ENCODE measurements around the gene FGFR4.

Gene FGFR4

DNA sequence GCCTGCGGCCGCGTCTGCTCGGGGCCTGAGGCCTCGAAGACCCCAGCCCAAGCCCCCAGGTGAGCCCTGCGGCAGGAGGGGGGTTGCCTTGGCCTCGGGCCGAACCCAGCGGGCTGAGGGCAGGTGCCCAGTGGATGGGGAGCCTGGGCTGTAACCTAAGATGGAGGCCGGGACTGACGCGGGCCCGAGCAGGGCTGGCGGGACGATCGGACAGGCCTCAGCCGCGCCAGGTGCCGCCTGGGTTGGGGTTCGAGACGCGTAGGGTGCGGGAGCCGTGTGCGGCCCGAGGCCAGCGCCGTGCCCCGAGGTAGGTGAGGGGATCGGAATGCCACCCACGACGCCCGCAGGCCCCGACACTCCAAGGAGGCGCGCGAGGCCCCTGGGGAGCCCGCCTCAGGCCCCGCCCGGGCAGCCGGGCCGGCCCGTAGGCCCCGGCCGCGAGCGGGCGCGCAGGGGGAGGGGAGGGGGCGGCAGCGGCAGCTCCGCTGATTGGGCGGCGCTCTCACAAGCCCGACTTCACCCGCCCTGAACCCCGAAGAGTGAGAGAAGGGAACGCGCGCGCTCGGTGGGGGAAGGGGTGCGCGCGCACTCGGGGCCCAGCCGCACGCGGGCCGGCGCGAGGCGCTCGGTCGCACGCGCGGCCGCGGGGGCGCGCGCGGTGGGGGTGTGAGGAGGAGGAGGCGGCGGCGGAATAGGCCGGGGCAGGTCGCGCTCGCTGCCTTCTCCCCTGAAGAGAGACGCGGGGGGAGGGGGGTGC, 46.6 kb downstream of the FGFR4 start, which contains the start of gene NSD1:
Gene NSD1, plus strand, starts transcription at position 678 of the 757 bp plus-strand sequence. CDS start 1,331 bp downstream, outside the sequence.
- TF ChIP-seq, protein P1, sequence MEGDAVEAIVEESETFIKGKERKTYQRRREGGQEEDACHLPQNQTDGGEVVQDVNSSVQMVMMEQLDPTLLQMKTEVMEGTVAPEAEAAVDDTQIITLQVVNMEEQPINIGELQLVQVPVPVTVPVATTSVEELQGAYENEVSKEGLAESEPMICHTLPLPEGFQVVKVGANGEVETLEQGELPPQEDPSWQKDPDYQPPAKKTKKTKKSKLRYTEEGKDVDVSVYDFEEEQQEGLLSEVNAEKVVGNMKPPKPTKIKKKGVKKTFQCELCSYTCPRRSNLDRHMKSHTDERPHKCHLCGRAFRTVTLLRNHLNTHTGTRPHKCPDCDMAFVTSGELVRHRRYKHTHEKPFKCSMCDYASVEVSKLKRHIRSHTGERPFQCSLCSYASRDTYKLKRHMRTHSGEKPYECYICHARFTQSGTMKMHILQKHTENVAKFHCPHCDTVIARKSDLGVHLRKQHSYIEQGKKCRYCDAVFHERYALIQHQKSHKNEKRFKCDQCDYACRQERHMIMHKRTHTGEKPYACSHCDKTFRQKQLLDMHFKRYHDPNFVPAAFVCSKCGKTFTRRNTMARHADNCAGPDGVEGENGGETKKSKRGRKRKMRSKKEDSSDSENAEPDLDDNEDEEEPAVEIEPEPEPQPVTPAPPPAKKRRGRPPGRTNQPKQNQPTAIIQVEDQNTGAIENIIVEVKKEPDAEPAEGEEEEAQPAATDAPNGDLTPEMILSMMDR (IDR thresholded peaks at IDR 0.05; ENCODE audit: borderline replicate concordance, insufficient read depth, low read depth, low read length), result no peak
- peak within 1 kb of the TSS; percentile 93 for H3K4me3 ChIP-seq (ENCODE audit: low read depth, low read length)

DNA sequence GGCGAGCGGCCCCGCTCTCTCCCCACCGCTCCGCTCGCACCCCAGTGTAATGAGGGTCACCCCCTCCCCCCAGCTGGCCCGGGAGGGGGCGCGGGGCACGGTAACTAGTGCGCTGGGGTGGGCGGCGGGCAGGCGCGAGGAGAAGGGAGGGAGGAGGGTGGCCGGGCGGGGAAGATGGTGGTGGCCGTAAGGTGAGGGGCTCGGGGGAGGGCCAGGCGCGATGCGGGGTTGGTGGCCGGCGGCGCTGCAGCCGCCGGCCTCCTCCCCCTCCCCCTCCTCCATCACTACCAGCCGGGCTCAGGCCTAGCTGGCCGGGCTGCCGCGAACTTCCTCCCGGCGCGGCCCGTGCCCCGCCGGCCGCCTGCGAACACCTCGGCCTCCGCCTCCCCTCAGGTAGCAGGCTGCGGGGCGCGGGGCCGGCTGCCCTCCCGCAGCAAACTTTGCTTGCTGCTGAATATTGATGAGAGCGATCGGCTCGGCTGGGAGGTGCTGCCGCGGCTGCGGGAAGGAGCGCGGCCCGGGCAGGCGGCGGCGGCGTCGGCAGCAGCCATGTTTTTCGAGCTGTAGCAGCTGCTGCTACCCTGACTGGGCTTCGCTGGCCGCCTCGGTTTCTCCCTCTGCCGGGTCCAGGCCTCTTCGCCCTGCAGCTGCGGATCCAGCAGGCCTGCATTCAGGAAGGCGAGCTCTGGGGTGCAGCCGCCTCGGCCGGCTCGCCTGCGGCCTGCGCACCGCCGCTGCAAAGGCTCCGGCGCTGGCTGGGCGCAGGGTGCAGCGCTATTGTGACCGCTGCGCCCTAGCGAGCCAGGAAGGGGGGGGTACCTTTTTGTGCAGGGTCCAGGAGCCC, 47.4 kb downstream of the FGFR4 start:
- TF ChIP-seq, protein P1 (IDR thresholded peaks at IDR 0.05; ENCODE audit: borderline replicate concordance, insufficient read depth, low read depth, low read length), result no peak
- H3K4me3 ChIP-seq (ENCODE audit: low read depth, low read length), result peak overlapping the region; percentile 93

DNA sequence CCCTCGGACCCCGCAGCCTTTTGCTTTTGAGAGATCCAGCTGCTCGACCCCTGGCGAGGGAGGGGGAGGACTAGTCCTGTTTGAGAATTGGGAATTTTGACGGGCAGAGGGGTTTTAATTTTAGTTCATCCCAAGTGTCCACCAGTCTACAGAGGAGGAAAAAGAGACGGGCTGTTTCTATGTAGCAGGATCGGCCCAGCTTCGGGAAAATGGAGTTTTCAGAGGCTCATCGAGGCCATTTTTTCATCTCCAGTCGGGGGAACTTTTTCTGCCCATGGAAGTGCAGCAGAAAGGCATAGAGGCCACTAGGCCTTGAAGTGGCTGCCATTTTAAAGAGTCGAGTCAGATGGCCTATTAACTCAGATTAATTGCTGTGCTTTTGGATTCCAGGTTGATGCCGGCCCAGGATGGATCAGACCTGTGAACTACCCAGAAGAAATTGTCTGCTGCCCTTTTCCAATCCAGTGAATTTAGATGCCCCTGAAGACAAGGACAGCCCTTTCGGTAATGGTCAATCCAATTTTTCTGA, 48.0 kb downstream of the FGFR4 start:
- TF ChIP-seq, protein P1 (IDR thresholded peaks at IDR 0.05; ENCODE audit: borderline replicate concordance, insufficient read depth, low read depth, low read length), result no peak
- H3K4me3 ChIP-seq (ENCODE audit: low read depth, low read length), result peak overlapping the region; percentile 93

DNA sequence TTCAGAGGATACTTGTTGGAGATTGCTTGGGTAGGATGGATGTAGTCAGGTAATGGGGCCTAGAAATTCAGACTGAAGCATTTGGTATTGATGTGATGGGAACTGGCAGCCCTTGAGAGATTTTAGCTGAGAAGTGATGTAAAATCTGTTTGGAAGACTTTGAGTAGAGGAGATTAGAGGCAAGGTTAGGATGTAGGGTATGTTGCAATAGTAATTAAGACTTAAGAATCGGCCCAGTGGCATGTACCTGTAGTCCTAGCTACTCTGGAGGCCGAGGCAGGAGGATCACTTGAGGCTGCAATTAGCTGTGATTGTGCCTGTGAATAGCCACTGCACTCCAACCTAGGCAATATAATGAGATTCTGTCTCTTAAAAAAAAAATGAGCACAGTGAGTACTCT, 53.6 kb downstream of the FGFR4 start:
- no peak overlapping the region for H3K4me3 ChIP-seq (ENCODE audit: low read depth, low read length)
- TF ChIP-seq, protein P1 (IDR thresholded peaks at IDR 0.05; ENCODE audit: borderline replicate concordance, insufficient read depth, low read depth, low read length), result no peak

DNA sequence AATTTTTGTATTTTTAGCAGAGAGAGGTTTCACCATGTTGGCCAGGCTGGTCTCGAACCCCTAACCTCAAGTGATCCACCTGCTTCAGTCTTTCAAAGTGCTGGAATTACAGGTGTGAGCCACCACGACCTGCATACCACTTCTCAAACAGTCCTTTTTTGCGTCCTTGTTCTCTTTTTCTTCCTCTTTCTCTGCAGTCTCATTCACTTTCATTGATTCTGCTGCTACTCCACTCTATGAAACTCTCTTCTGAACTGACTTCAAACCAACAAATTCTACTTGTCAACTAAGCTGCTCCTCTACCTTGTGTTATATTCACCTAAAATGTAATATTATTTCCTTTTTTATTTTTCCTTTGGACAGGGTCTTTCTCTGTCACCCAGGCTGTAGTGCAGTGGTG, 54.8 kb downstream of the FGFR4 start:
- no peak overlapping the region for H3K4me3 ChIP-seq (ENCODE audit: low read depth, low read length)
- TF ChIP-seq, protein P1 (IDR thresholded peaks at IDR 0.05; ENCODE audit: borderline replicate concordance, insufficient read depth, low read depth, low read length), result no peak

DNA sequence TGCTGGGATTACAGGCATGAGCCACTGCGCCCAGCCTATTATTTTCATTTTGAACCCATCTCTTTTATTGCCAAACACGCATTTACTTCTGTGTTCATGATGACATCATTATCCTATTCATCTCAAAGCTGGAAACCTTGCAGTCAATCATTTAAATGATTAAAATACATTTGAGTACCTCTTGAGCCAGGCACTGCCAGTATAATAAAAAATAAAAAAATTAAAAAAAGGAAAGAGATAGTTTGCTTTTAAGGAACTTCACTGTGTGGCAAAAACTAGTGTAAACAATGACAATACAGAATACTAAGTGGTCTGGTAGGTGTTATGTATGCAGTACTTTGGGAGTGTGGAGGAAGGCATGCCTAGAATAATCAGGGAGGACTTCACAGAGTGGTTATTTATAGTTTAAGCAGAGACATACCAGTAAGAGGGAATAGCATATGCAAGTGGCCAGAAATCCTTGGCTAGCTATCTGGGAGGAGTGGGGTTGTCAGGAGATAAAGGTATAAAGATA, 55.4 kb downstream of the FGFR4 start:
- H3K4me3 ChIP-seq (ENCODE audit: low read depth, low read length), result no peak overlapping the region
- TF ChIP-seq, protein P1 (IDR thresholded peaks at IDR 0.05; ENCODE audit: borderline replicate concordance, insufficient read depth, low read depth, low read length), result no peak

Measured in GM12875 (cell line).